Stimulated activated CD4-positive, alpha-beta T cell treated with anti-CD3 and anti-CD28 coated beads, Interleukin-4, amount 100 ng/mL, for 48 hours (primary cell): ENCODE measurements around the gene FAM131C.
A peak's percentile ranks its signal among the peaks of the same experiment; 100 is the strongest.
"Not testable (repeated sequence)": the region's sequence is repeated elsewhere in the genome, so short reads cannot be mapped to it uniquely, and the experiment has no call there.

ENCODE experiments used
- DNase-seq, 2 donors: peaks; one replicate each; pipeline ENCODE4 v3.0.0-alpha.2; 2020; ENCODE audit warnings: low read depth in 2 of 2

Gene FAM131C

GRCh38 chr1:16073490-16074119, at the start of gene FAM131C:
FAM131C (minus strand) TSS chr1:16073651; CDS start chr1:16073442, 209 bp downstream.
- peak; percentile 19 to 33 for DNase-seq

DNA sequence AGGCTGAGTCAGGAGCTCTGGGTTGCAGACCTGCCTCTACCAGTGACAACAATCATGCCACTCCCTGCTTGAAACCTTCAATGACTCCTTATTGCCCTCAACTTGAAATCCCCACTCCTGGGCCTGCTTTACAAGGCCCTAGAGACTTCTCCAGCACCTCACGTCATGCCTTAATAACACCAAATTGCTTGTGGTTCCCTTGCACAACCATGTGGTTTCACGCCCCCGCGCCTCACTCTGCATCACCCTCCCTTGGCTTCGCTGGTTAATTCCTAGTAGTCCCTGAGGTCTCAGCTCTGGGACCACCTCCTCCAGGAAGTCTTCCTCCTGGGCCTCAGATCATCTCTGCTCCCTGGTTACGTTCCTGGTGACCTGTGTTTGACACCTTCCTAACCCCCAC, 49.5 kb upstream of the FAM131C start:
- DNase-seq, result peak; percentile 23 to 44

DNA sequence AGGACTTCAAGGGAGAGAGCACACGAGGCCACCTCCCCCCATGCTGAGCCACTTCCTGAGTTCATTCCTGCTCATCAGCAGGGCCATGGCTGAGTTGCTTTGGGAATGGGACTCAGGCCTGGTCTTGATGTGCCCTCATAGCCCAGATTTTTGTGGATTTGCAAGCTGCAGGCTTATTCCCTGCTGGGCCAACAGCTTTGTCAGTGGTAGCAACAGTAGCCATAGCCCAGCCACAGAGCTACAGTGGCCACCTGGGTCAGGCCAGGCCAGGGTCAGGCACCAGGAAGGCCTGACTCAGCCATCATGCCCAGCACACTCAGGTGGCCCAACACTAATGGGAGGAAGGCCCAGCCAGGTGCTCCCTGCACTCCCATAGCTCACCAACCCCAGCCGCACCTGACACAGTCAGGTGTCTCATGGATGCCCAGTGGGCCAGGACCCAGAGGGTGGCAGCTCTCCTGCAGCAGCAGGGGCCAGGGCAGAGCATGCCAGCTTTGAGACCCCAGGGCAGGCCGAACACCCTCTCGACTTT, 49.0 kb upstream of the FAM131C start:
- no peak for DNase-seq

DNA sequence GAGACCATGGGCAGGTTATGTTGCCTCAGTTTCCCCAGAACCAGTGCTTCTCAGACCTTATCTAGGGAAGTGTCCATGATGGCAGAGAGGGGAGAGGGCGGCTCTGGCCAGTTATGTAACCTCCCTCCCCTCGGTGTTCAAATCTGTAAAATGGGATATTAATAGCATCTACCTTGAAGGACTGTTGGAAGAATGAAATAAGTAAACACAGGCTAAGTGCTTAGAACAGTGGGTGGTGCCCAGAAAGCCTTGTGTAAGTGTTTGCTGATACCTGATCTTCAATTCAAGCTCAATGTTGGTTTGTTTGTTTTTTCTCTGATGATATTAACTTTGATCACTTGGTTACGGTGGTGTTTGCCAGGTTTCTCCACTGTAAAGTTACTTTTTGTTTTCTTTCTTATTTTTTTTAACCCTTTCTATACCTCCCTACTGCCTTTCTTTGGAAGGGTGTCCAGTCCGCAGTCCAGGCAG, 47.5 kb upstream of the FAM131C start:
- no peak for DNase-seq

DNA sequence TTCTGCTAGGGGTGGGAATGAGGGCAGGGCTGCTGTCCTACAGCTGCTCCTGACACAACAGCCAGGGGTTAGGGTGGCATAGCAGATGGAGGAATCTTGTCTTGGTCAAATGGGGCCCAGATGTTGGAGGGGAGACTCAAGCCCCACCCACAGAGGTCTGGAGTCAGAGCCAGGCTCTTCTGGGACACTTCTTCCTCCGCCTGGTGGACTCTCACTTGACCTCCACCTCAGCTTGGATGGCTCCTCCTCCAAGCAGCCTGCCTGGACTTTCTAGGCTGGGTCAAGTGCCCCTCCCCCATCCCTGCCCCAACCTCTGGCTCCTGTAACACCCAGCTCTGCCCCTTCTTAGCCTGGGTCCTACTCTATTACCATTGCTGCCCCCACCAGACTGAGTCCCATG, 47.0 kb upstream of the FAM131C start:
- no peak for DNase-seq

- DNase-seq, result no peak
Observed at GRCh38 chr1:16119926-16120325, 46.5 kb upstream of the FAM131C start.

GRCh38 chr1:16119504-16119903, 46.1 kb upstream of the FAM131C start:
- DNase-seq, result no peak

DNA sequence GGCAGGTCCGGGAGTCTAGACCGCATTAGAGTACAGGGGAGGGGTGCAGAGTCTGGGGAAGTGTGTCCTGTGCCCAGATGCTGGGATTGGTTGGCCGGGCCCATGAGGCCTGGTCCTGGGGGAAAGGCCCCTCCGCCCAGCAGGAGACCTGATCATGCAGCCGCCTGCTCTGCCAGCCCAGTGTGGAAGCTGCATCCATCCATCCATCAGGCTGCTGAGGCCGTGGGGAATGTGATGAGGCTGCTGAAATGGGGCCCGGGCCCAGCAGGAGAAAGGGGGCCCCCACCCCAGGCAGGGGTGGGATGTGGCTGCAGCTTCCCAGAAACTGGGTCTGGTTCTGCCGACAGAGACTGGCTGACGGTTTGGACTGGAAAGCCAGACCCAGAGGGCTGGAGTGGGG, 45.3 kb upstream of the FAM131C start:
- no peak for DNase-seq

- no peak for DNase-seq
Observed at GRCh38 chr1:16117936-16118335, 44.5 kb upstream of the FAM131C start.

DNA sequence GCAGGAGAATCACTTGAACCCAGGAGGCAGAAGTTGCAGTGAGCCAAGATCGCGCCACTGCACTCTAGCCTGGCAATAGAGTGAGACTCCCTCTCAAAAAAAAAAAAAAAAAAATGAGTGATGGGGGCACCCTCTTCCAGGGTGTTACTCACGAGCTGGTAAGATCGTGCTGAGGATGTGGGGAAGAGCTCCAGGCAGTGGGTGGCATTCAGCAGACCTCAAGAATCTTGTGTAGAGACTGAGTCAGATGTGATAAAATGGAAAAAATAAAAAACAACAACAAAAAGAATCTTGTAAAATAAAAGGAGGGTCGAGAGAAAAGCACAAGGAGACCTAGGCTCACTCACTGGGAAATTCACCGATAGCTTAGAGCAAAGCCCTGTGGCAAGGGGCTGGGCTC, 43.9 kb upstream of the FAM131C start:
- no peak for DNase-seq

DNA sequence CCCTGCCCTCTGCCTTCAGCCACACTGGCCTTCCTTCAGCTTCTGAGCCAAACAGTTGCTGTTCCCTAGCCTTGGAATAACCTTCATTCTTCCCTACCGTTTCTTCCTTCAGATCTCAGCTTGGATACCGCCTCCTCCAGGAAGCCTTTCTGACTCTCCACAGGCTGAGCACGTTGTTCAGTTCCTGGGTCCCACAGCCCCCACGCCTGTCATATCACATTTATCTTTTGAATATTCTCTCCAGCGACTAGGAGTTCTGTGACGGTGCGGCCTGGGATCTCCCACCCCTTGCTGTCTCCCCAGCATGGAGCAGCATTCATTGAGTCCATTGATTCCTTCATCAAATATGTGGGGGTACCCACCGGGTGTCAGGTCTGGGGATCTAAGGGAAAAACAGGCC, 43.2 kb upstream of the FAM131C start:
- DNase-seq, result no peak

GRCh38 chr1:16116002-16116401, 42.6 kb upstream of the FAM131C start:
- DNase-seq, result no peak

DNA sequence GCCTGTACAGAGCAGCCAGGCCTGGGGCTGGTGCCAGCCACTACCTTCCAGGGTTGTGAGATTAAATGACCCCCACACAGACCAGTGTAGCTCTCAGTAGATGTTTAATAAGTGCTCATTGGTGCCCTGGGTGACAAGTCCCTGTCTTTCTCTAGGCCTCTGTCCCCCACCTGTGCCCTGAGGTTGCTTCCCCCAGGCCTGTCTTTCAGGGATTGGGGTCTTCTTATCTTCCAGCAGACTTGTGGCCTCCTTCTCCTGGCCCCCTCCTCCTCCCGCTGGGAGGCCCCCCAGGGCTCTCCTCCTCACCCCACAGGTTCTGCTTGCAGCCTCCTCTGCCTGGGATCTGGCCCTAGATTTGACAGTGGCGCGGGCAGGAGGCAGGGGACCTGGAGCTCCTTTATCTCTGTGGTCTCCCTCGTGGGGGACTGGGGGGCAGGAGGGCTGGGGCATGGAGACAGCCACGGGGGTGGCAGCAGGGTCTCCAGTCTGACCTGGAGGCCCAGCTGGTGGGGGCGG, 42.1 kb upstream of the FAM131C start:
- no peak for DNase-seq

- DNase-seq, result no peak
Observed at GRCh38 chr1:16114527-16115467, 41.3 kb upstream of the FAM131C start.

DNA sequence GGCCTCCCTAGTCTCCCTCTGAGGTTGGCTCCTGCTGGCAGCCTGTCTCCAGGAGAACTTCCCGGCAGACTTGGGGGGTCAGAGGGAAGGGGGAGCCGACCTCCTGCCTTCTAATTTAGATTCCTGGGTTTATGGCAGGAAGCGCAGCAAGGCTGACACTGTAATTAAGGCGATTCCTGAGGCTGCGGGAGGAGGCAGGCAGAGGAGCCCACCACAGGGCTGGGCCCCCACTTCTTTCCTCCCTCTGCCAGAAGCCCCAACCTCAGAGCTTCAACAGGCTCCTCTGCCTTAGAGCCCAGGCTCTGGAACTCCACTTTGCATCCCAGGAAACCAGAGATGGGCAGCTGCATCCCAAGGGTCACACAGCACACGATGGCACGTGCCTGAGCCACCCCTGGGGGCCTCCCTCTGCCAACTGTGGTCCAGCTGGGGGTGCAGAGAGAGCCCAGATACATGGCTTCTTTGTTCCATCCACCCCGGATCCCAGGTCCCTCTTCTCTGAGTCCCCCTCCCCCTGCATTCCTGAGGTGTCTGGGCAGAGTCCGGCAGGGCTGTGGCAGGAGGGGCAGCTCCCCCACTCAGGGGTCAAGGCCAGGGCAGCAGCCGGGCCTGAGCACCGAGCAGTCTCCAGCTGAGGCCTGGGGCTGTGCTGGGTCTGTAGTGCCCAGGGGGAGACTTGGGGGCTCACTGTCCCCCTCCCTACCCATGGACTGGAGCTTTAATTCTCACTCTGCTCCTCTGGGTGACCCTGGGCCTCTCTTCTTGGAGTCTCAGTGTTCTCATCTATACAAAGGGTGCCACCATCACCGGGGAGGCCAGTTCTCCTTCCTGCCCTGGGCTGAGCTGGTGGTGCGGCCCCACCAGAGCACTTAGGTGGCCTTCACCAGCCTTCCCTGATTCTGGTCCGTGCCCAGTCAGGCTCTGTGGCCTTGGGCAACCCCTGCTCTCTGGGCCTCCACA, 39.4 kb upstream of the FAM131C start:
- no peak for DNase-seq

DNA sequence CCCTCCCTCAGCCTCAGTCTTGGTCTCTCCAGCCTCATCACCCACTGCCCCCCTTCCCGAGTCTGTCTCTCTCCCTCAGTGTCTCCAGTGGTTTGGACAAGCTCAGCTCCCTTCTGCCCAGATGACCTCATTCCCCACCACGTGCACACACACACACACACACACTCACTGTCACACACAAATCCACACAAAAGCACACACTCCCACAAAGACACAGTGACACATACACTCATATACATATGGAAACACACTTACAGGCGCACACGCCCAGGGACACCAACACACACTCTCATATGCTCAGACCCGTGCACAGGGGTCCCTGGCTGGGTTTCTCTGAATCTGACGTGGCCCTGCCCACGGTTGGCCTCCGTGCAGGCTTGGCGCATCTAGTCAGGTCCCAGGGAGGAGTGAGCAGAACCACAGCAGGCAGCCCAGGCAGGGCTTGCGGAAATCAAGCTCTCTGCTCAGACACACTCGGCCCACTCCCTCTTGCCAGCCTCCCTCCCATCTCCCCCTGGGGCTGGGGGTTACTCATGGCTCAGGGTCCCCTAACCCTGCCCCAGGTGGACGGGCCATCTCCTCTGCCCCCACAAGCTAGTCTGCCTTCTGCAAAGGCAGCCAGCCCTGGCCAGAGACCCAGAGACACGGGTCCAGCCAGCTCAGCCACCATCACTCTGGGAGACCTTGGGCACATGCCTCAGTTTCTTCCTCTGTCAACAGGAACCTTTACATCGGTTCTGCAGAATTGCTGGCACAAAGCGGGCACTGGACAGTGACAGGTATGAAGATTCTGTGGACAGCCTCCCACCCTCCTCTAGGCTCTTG, 38.5 kb upstream of the FAM131C start:
- DNase-seq, result no peak

DNA sequence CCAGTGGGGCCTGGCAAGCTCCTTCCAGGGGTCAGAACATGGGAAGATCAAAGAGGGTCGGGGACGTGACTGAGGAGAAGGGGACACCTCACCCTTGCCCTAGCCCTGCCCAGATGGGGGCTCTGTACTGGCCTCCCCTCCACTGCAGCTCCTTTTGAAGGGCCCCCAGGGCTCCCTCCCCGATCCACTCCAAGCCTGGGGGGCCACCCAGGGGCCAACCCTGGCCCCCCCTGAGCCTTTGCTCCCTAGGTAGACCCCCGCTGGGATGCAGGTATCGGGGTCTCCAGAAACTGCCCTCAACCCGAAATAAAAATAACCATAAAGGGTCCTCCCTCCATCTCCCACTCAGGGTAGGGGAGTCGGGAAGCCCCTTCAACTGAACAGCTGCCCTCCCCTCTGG, 37.4 kb upstream of the FAM131C start:
- no peak for DNase-seq

- no peak for DNase-seq
Observed at GRCh38 chr1:16110456-16110855, 37.0 kb upstream of the FAM131C start.

- no peak for DNase-seq
Observed at GRCh38 chr1:16109571-16109970, 36.1 kb upstream of the FAM131C start.

DNA sequence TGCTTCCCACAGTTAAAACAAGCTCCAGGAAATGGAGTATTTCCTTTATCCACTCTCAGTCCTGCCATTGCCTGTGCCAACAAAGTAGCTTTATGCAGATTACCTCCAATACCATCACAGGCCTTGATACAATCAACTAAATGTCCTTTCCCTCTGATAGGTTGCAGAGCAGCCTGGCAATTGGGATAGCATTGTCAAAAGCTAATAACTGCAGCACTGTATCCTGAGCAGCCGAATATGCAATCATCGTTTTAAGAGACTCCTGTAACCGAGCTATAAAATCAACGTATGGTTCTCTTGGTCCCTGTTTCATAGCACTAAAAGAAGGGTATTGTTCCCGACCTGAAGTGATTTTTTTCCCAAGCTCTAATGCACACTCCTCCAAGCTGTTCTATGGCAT, 33.6 kb upstream of the FAM131C start:
- not testable (repeated sequence) for DNase-seq
